ENCODE results near the gene COPB1. TPM values are rescaled to one million over a fixed set of nuclear protein-coding genes. Genes with fewer than 3 reads are reported as not detected.

Gene COPB1
- total RNA-seq, 1 experiment from 2014 or later: 94.8 TPM

DNA sequence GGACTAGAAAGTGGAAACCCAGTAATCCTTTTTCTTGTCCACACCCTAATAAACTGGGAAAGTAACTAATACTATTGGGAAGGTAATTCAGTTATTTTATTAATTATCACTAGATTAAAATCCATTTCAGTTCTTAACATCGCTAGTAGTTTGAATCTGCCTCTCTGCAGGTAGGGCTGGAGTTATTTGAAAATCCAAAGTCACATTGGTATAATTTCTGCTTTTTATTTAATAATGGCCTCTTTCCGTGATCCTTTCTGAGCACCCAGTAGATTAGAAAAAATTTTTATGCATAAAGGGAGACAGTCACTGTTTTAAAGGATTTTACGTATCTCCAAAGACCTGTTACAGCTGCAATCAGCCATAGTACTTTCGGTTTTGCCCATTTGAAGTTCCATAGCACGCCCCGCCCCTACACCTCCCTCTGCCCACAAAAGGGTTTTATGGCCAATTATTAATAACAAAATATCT lies 605 bp upstream of the COPB1 start:
- Histone ChIP-seq H3K4me1 (ENCODE audit: insufficient read depth, low read length) (peaks cover 9% of the 10 kb centered on the region), H2AFZ (ENCODE audit: low read length) (peak overlapping the region; percentile 95), H3K27ac (ENCODE audit: low read length) (peak overlapping the region; percentile 33), H3K27me3 (ENCODE audit: low read length) (no peaks in the 10 kb centered on the region), H3K4me2 (ENCODE audit: low read length) (peak overlapping the region; percentile 100), H3K9me2 (replicated peaks; ENCODE audit: low read length) (no peaks in the 10 kb centered on the region), H3K79me2 (ENCODE audit: low read length) (peaks cover 36% of the 10 kb centered on the region), H3K9me3 (ENCODE audit: low read length) (no peaks in the 10 kb centered on the region), H3F3A (ENCODE audit: low read length, unreplicated experiment) (no peaks in the 10 kb centered on the region), H3K9ac (ENCODE audit: low read length) (peak overlapping the region; percentile 75), H3K4me3 (ENCODE audit: low read length) (peak overlapping the region; percentile 93), H4K20me1 (ENCODE audit: low read length) (no peaks in the 10 kb centered on the region), H3K36me3 (ENCODE audit: low read depth, low read length) (peaks cover 22% of the 10 kb centered on the region)
- ATAC-seq (peak; percentile 72), DNase-seq (peak; percentile 57)
- POLR2A ChIA-PET (ENCODE audit: unreplicated experiment): no interaction called here
- TF ChIP-seq EZH2 (IDR thresholded peaks at IDR 0.05; ENCODE audit: low read length, unreplicated experiment) (no peak), EZH2phosphoT487 (IDR thresholded peaks at IDR 0.05; ENCODE audit: borderline replicate concordance, low read length) (no peak), CTCF (conservative IDR thresholded peaks at IDR 0.05; ENCODE audit: low read depth, low read length) (no peak)
- CTCF ChIA-PET: no interaction called here
- TSS peak; percentile 82 for BruUV-seq (replicated peaks)
- intact Hi-C loops (cut with micrococcal nuclease): no loop called here

DNA sequence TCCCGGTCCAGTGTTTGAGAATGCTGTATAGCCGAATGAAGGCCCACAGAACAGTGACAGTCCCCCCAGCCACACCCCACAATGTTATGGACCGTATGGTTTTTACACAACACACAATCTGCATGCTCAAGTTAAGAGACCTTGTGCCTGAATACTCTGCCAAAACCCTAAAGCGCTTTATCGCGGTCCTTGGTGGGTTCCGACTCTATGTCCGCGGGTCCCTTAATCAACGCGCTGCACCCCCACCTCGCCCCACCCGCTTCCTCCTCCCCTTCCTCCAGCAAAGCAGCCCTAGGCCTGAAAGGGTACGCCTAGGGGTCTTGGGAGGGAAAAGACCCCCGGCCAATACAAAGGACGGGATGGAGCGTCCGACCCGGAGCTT lies 442 bp downstream of the COPB1 start:
- no peaks in the 10 kb centered on the region for H3K9me2 ChIP-seq (replicated peaks; ENCODE audit: low read length)
- intact Hi-C loops (cut with micrococcal nuclease): no loop called here

More for the DNA sequence above, 442 bp downstream of the COPB1 start:
- Histone ChIP-seq H4K20me1 (ENCODE audit: low read length) (no peaks in the 10 kb centered on the region), H3K79me2 (ENCODE audit: low read length) (peaks cover 36% of the 10 kb centered on the region), H3K27me3 (ENCODE audit: low read length) (no peaks in the 10 kb centered on the region), H2AFZ (ENCODE audit: low read length) (peak overlapping the region; percentile 51; the same call in 1 of the 2 replicates), H3K4me1 (ENCODE audit: insufficient read depth, low read length) (peaks cover 9% of the 10 kb centered on the region), H3K9ac (ENCODE audit: low read length) (peak overlapping the region; percentile 75), H3K36me3 (ENCODE audit: low read depth, low read length) (peaks cover 20% of the 10 kb centered on the region), H3K27ac (ENCODE audit: low read length) (no peak overlapping the region), H3K9me3 (ENCODE audit: low read length) (no peaks in the 10 kb centered on the region), H3K4me3 (ENCODE audit: low read length) (peak overlapping the region; percentile 93), H3F3A (ENCODE audit: low read length, unreplicated experiment) (no peaks in the 10 kb centered on the region), H3K4me2 (ENCODE audit: low read length) (peak overlapping the region; percentile 79)
- BruUV-seq (replicated peaks): TSS peak; percentile 40
- POLR2A ChIA-PET (ENCODE audit: unreplicated experiment): no interaction called here
- CTCF ChIA-PET: no interaction called here
- no peak for TF ChIP-seq EZH2 (IDR thresholded peaks at IDR 0.05; ENCODE audit: low read length, unreplicated experiment)
- no peak for TF ChIP-seq EZH2phosphoT487 (IDR thresholded peaks at IDR 0.05; ENCODE audit: borderline replicate concordance, low read length)
- no peak for TF ChIP-seq CTCF (conservative IDR thresholded peaks at IDR 0.05; ENCODE audit: low read depth, low read length)
- ATAC-seq (peak; percentile 16), DNase-seq (peak; percentile 7)
